Measurements from ENCODE around the gene USP38. TPM values are rescaled to one million over a fixed set of nuclear protein-coding genes. Genes with fewer than 3 reads are reported as not detected.

Gene USP38
- total and polyA plus RNA-seq, 2 experiments from 2014 or later, result 7.7 to 34.4 TPM

- no peaks in the 10 kb centered on the region for H3K27me3 ChIP-seq
- no peak overlapping the region for H3K27ac ChIP-seq
- DNase-seq (ENCODE audit: low spot score), result no peak
- no peaks in the 10 kb centered on the region for H4K20me1 ChIP-seq (ENCODE audit: insufficient read depth, poor library complexity, severe bottlenecking)
- no peak for TF ChIP-seq EZH2phosphoT487 (IDR thresholded peaks at IDR 0.05; ENCODE audit: low read depth, severe bottlenecking, unreplicated experiment)
- TF ChIP-seq EZH2 (IDR thresholded peaks at IDR 0.05; ENCODE audit: borderline replicate concordance), result no peak
- TF ChIP-seq CTCF (IDR thresholded peaks at IDR 0.05; ENCODE audit: poor library complexity), result no peak
- no peak overlapping the region for H3K4me2 ChIP-seq
- H3K4me3 ChIP-seq, result no peak overlapping the region
- no peaks in the 10 kb centered on the region for H3K79me2 ChIP-seq
- H3K9me2 ChIP-seq (replicated peaks; ENCODE audit: insufficient read depth), result no peaks in the 10 kb centered on the region
- no peaks in the 10 kb centered on the region for H3K9me3 ChIP-seq (ENCODE audit: low read depth)
- peaks cover 3% of the 10 kb centered on the region for H3K4me1 ChIP-seq (ENCODE audit: insufficient read depth)
- 34% methylated on average over 1 of the region's 1 CpG for WGBS (ENCODE audit: low lambda C conversion rate, missing lambda C conversion rate)
- H2AFZ ChIP-seq, result no peak overlapping the region
- no peaks in the 10 kb centered on the region for H3K36me3 ChIP-seq (replicated peaks; ENCODE audit: insufficient read depth, low read depth)
These were observed 67.1 kb downstream of the USP38 start for GRCh38 chr4:143251779-143252178.

GRCh38 chr4:143252478-143252877 is 67.8 kb downstream of the USP38 start:
- whole genome bisulfite sequencing (ENCODE audit: low lambda C conversion rate, missing lambda C conversion rate), result 93% methylated on average over 3 of the region's 3 CpGs
- no peak overlapping the region for H3K4me2 ChIP-seq
- H3K79me2 ChIP-seq, result no peaks in the 10 kb centered on the region
- no peak for TF ChIP-seq CTCF (IDR thresholded peaks at IDR 0.05; ENCODE audit: poor library complexity)
- no peak for TF ChIP-seq EZH2phosphoT487 (IDR thresholded peaks at IDR 0.05; ENCODE audit: low read depth, severe bottlenecking, unreplicated experiment)
- no peak for TF ChIP-seq EZH2 (IDR thresholded peaks at IDR 0.05; ENCODE audit: borderline replicate concordance)
- H4K20me1 ChIP-seq (ENCODE audit: insufficient read depth, poor library complexity, severe bottlenecking), result no peaks in the 10 kb centered on the region
- no peaks in the 10 kb centered on the region for H3K9me2 ChIP-seq (replicated peaks; ENCODE audit: insufficient read depth)
- H3K27ac ChIP-seq, result no peak overlapping the region
- no peaks in the 10 kb centered on the region for H3K9me3 ChIP-seq (ENCODE audit: low read depth)
- H2AFZ ChIP-seq, result no peak overlapping the region
- peaks cover 3% of the 10 kb centered on the region for H3K4me1 ChIP-seq (ENCODE audit: insufficient read depth)
- DNase-seq (ENCODE audit: low spot score), result no peak
- no peak overlapping the region for H3K4me3 ChIP-seq
- H3K27me3 ChIP-seq, result no peaks in the 10 kb centered on the region
- no peaks in the 10 kb centered on the region for H3K36me3 ChIP-seq (replicated peaks; ENCODE audit: insufficient read depth, low read depth)

GRCh38 chr4:143253166-143253565 is 68.4 kb downstream of the USP38 start:
- no peaks in the 10 kb centered on the region for H3K79me2 ChIP-seq
- H3K9me3 ChIP-seq (ENCODE audit: low read depth), result no peaks in the 10 kb centered on the region
- TF ChIP-seq CTCF (IDR thresholded peaks at IDR 0.05; ENCODE audit: poor library complexity) (no peak), EZH2 (IDR thresholded peaks at IDR 0.05; ENCODE audit: borderline replicate concordance) (no peak), EZH2phosphoT487 (IDR thresholded peaks at IDR 0.05; ENCODE audit: low read depth, severe bottlenecking, unreplicated experiment) (no peak)
- no peak overlapping the region for H3K27ac ChIP-seq
- H2AFZ ChIP-seq, result no peak overlapping the region
- H3K9me2 ChIP-seq (replicated peaks; ENCODE audit: insufficient read depth), result no peaks in the 10 kb centered on the region
- no peaks in the 10 kb centered on the region for H3K36me3 ChIP-seq (replicated peaks; ENCODE audit: insufficient read depth, low read depth)
- H3K27me3 ChIP-seq, result no peaks in the 10 kb centered on the region
- WGBS (ENCODE audit: low lambda C conversion rate, missing lambda C conversion rate), result 94% methylated on average over 2 of the region's 2 CpGs
- H3K4me2 ChIP-seq, result no peak overlapping the region
- H3K4me1 ChIP-seq (ENCODE audit: insufficient read depth), result peaks cover 3% of the 10 kb centered on the region
- no peaks in the 10 kb centered on the region for H4K20me1 ChIP-seq (ENCODE audit: insufficient read depth, poor library complexity, severe bottlenecking)
- no peak for DNase-seq (ENCODE audit: low spot score)
- H3K4me3 ChIP-seq, result no peak overlapping the region

Measured in hepatocyte (in vitro differentiated cells).